Upper lobe of left lung (tissue), 6 donors: ENCODE measurements around the gene COL3A1. TPM values are rescaled to one million over a fixed set of nuclear protein-coding genes. Genes with fewer than 3 reads are reported as not detected.

Experiments used
- ATAC-seq, 2 donors: fragments of 200-7000 bp; cut with Tn5 transposase; one replicate each; pipeline ENCODE4 v1.9.1; 2022; ENCODE audit warnings: mild to moderate bottlenecking in 2 of 2, moderate library complexity in 2 of 2; ENCODE audit not compliant: low FRiP score in 2 of 2
- DNase-seq, 2 donors: peaks; one replicate each; pipeline ENCODE4 v3.0.0-alpha.2; 2019 to 2020
- H3K27ac ChIP-seq, 4 donors: fragments of 200-600 bp; sonication (generic); one replicate each; pipeline ENCODE4 v1.5.1; 2016 to 2019
- H3K27me3 ChIP-seq, 4 donors: fragments of 200-600 bp; sonication (generic); one replicate each; pipeline ENCODE4 v1.5.1; 2017 to 2019
- H3K36me3 ChIP-seq, 4 donors: fragments of 200-600 bp; sonication (generic); one replicate each; pipeline ENCODE4 v1.5.1; 2016 to 2019
- H3K4me1 ChIP-seq, 4 donors: fragments of 200-600 bp; sonication (generic); one replicate each; pipeline ENCODE4 v1.5.1; 2018 to 2019
- H3K4me3 ChIP-seq, 4 donors: fragments of 200-600 bp; sonication (generic); one replicate each; pipeline ENCODE4 v1.5.1; 2017 to 2019; ENCODE audit warnings: mild to moderate bottlenecking in 2 of 4, moderate library complexity in 1 of 4
- H3K9me3 ChIP-seq, 4 donors: fragments of 200-600 bp; sonication (generic); one replicate each; pipeline ENCODE4 v1.5.1; 2018 to 2019
- CTCF ChIP-seq, 6 experiments: fragments of 450-650 bp in 4 of 6; fragments of 200-600 bp in 2 of 6; sonication (generic) in 2 of 6; IDR thresholded peaks; one replicate each; pipeline ENCODE4 v1.5.1; 2016 to 2019; ENCODE audit warnings: antibody characterized with exemption in 6 of 6
- EP300 ChIP-seq, 4 donors: sonication (generic); formaldehyde crosslinking; IDR thresholded peaks; one replicate each; pipeline ENCODE4 v1.5.1; 2017; ENCODE audit warnings: antibody characterized with exemption in 4 of 4, control low read depth in 2 of 4
- POLR2A ChIP-seq, 4 donors: fragments of 450-650 bp; IDR thresholded peaks; one replicate each; pipeline ENCODE4 v1.5.1; 2016 to 2017; ENCODE audit warnings: antibody characterized with exemption in 4 of 4, mild to moderate bottlenecking in 2 of 4
- POLR2AphosphoS5 ChIP-seq, 2 donors: sonication (generic); formaldehyde crosslinking; IDR thresholded peaks; one replicate each; pipeline ENCODE4 v1.5.1; 2017; ENCODE audit warnings: antibody characterized with exemption in 2 of 2
- WGBS, 2 donors: methylation state at CpG; one replicate each; pipeline ENCODE4 v1.1.5; 2017 to 2018; 5-methylcytosine and 5-hydroxymethylcytosine counted together
- total RNA-seq, 6 donors: library from RNA; depleted of rRNA in 4 of 6; stranded (reverse); fragments of >200 nt in 4 of 6; gene quantifications; one replicate each; pipeline versions ENCODE4 v1.1.0 to v1.2.1, GENCODE V29; 2016 to 2021
- donor health status: DM: no; HTN: no; CAD: no; lungs with moderate emphysema.
- donor health status: DM: no; HTN: yes; CAD: no; lungs with severe emphysema.

COL3A1 gene
- 100 to 1,000 TPM in 4 of 6 donors, 10 to 100 TPM in 2; 41.1 to 508 (median 122) TPM for total RNA-seq

GRCh38 chr2:188974164-188974563, at the start of gene COL3A1:
COL3A1 (plus strand) TSS chr2:188974373; CDS start chr2:188974490, 117 bp downstream.
- Histone ChIP-seq H3K27ac (peak within 1 kb of the TSS in 3 of 4 donors; percentile 9 to 49 (median 13)), H3K27me3 (no peaks in the 10 kb centered on the region), H3K36me3 (no peaks in the 10 kb centered on the region), H3K4me1 (no peaks in the 10 kb centered on the region), H3K9me3 (no peaks in the 10 kb centered on the region), H3K4me3 (peak within 1 kb of the TSS in 3 of 4 donors; percentile 22 to 42 (median 40))
- DNase-seq (no peak), ATAC-seq (peak in 1 of 2 donors; percentile 56)
- TF ChIP-seq POLR2A (IDR thresholded peaks at IDR 0.05) (no peak), CTCF (IDR thresholded peaks at IDR 0.05) (no peak), POLR2AphosphoS5 (IDR thresholded peaks at IDR 0.05) (no peak), EP300 (IDR thresholded peaks at IDR 0.05) (no peak)
- 44 to 47% methylated on average over 4 of the region's 4 CpGs for WGBS, 2 donors

- DNase-seq (no peak), ATAC-seq (no peak)
- H3K4me1 ChIP-seq = no peaks in the 10 kb centered on the region
- peaks cover 0 to 9% (median 5%) of the 10 kb centered on the region in 4 donors for H3K9me3 ChIP-seq
- no peaks in the 10 kb centered on the region for H3K27me3 ChIP-seq
- H3K27ac ChIP-seq = no peak overlapping the region
- H3K36me3 ChIP-seq = no peaks in the 10 kb centered on the region
- WGBS, 2 donors = 96 to 100% methylated on average over 2 of the region's 2 CpGs
- TF ChIP-seq POLR2AphosphoS5 (IDR thresholded peaks at IDR 0.05) (no peak), EP300 (IDR thresholded peaks at IDR 0.05) (no peak), CTCF (IDR thresholded peaks at IDR 0.05) (no peak), POLR2A (IDR thresholded peaks at IDR 0.05) (no peak)
- H3K4me3 ChIP-seq = no peak overlapping the region
Measured at GRCh38 chr2:188928643-188929042, 45.5 kb upstream of the COL3A1 start.

- ATAC-seq = no peak
- Histone ChIP-seq H3K27me3 (no peaks in the 10 kb centered on the region), H3K9me3 (peaks cover 0 to 9% (median 5%) of the 10 kb centered on the region in 4 donors), H3K4me3 (no peak overlapping the region), H3K36me3 (no peaks in the 10 kb centered on the region), H3K4me1 (no peaks in the 10 kb centered on the region), H3K27ac (no peak overlapping the region)
- TF ChIP-seq EP300 (IDR thresholded peaks at IDR 0.05) (no peak), POLR2A (IDR thresholded peaks at IDR 0.05) (no peak), CTCF (IDR thresholded peaks at IDR 0.05) (no peak), POLR2AphosphoS5 (IDR thresholded peaks at IDR 0.05) (no peak)
- DNase-seq = no peak
Measured at GRCh38 chr2:188931361-188931760, 42.8 kb upstream of the COL3A1 start.

- peak in 1 of 2 donors; percentile 80 for ATAC-seq
- 77 to 82% methylated on average over 1 of the region's 1 CpG for WGBS, 2 donors
- TF ChIP-seq POLR2AphosphoS5 (IDR thresholded peaks at IDR 0.05) (no peak), EP300 (IDR thresholded peaks at IDR 0.05) (no peak), POLR2A (IDR thresholded peaks at IDR 0.05) (no peak), CTCF (IDR thresholded peaks at IDR 0.05) (no peak)
Measured at GRCh38 chr2:188937228-188938220, 36.6 kb upstream of the COL3A1 start.

More at GRCh38 chr2:188937228-188938220, 36.6 kb upstream of the COL3A1 start:
- Histone ChIP-seq H3K27ac (peak overlapping the region in 2 of 4 donors; percentile 2 to 55), H3K4me1 (no peaks in the 10 kb centered on the region), H3K4me3 (no peak overlapping the region), H3K36me3 (no peaks in the 10 kb centered on the region), H3K9me3 (no peaks in the 10 kb centered on the region), H3K27me3 (no peaks in the 10 kb centered on the region)
- no peak for DNase-seq
